DND-41 (cell line): ENCODE data around the gene FGF18.
A peak's percentile ranks its signal among the peaks of the same experiment; 100 is the strongest.
"Not testable (repeated sequence)": the region's sequence is repeated elsewhere in the genome, so short reads cannot be mapped to it uniquely, and the experiment has no call there.

Experiments used
- ATAC-seq: fragments of 200-7000 bp; cut with Tn5 transposase; 3 replicates; pipeline ENCODE4 v1.9.1; 2021; ENCODE audit warnings: low read depth; ENCODE audit not compliant: insufficient read depth
- DNase-seq: peaks from one replicate; pipeline ENCODE4 v3.0.0-alpha.2; 2020
- H2AFZ ChIP-seq: 2 replicates; pipeline ENCODE4 v1.6.0; 2012; ENCODE audit warnings: low read depth, low read length
- H3K27ac ChIP-seq: 2 replicates; pipeline ENCODE4 v1.5.1; 2012; ENCODE audit warnings: low read length, inconsistent platforms
- H3K27me3 ChIP-seq: fragments of 200-600 bp; sonication (generic); 2 replicates; pipeline ENCODE4 v1.6.0; 2012; ENCODE audit warnings: low read length, mild to moderate bottlenecking, inconsistent platforms; ENCODE audit not compliant: insufficient read depth, poor library complexity
- H3K36me3 ChIP-seq: 2 replicates; pipeline ENCODE4 v1.5.1; 2012; ENCODE audit warnings: low read length, inconsistent platforms; ENCODE audit not compliant: insufficient read depth
- H3K4me1 ChIP-seq: 2 replicates; pipeline ENCODE4 v1.5.1; 2012; ENCODE audit warnings: mild to moderate bottlenecking, low read length; ENCODE audit not compliant: insufficient read depth
- H3K4me2 ChIP-seq: 2 replicates; pipeline ENCODE4 v1.6.0; 2012; ENCODE audit warnings: mild to moderate bottlenecking, moderate library complexity, low read length, inconsistent platforms; ENCODE audit not compliant: insufficient read depth
- H3K4me3 ChIP-seq, 2 experiments: fragments of 200-600 bp in 1 of 2; shearing (Covaris generic) in 1 of 2; 2 replicates each; pipeline ENCODE4 v1.5.1; 2012 to 2016; ENCODE audit warnings: inconsistent platforms in 2 of 2, low read length in 2 of 2, mild to moderate bottlenecking in 2 of 2, low read depth in 1 of 2, moderate library complexity in 1 of 2
- H3K79me2 ChIP-seq: 2 replicates; pipeline ENCODE4 v1.6.0; 2012; ENCODE audit warnings: low read length, inconsistent platforms; ENCODE audit not compliant: insufficient read depth
- H3K9ac ChIP-seq: 2 replicates; pipeline ENCODE4 v1.6.0; 2012; ENCODE audit warnings: low read depth, mild to moderate bottlenecking, inconsistent platforms, low read length, moderate library complexity
- H3K9me3 ChIP-seq: 2 replicates; pipeline ENCODE4 v1.5.1; 2012; ENCODE audit warnings: low read length, moderate library complexity, mild to moderate bottlenecking, inconsistent platforms; ENCODE audit not compliant: insufficient read depth, severe bottlenecking
- H4K20me1 ChIP-seq: 2 replicates; pipeline ENCODE4 v1.6.0; 2012; ENCODE audit warnings: low read length; ENCODE audit not compliant: insufficient read depth
- EZH2 ChIP-seq: IDR thresholded peaks from 3 replicates; pipeline ENCODE4 v1.6.1; 2012; ENCODE audit warnings: borderline replicate concordance, low read depth, mild to moderate bottlenecking, moderate library complexity, low read length, inconsistent platforms; ENCODE audit not compliant: severe bottlenecking
- TF ChIP-seq, protein P1 (sequence below): IDR thresholded peaks from 2 replicates; pipeline ENCODE4 v1.5.1; 2012; ENCODE audit warnings: borderline replicate concordance, low read length, moderate library complexity, mild to moderate bottlenecking; ENCODE audit not compliant: poor library complexity, severe bottlenecking; ENCODE audit errors: extremely low read depth

FGF18 gene, protein sequence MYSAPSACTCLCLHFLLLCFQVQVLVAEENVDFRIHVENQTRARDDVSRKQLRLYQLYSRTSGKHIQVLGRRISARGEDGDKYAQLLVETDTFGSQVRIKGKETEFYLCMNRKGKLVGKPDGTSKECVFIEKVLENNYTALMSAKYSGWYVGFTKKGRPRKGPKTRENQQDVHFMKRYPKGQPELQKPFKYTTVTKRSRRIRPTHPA

DNA sequence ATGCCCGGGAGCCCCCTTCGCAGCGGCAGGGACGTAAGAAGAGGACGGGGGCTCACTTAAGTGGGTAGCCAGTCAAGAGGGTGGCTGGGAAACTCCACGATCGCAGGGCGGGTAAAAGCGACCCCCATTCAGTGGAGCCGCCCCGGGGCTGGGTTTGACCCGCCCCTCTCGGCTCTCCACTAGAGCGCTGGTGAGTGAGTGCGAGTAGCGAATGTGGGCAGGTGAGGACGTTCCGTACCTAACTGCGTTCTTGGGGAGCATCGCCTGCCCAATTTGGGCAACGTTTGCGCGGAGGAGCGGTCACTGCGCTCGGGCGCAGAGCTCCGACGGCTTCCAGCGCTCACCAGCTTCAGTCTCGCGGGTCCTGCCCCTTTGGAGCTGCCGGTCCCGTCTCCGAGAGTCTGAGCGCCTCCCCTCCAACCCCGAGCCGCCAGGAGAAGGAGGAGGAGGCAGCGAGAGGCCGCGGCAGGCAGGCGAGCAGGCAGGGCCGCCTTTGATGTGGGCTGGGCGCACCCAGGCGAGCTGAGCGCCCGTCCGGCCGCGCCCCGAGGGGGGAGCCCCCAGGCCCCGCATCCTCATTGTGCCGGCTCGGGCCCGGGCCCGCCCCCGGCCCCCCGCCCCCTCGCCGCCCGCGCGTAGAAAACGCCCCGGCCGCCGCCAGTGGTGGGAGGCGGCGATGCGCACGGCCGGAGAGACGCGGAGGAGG is at the start of gene FGF18:
Gene FGF18, plus strand, starts transcription at position 666 of the 706 bp plus-strand sequence. CDS start 553 bp downstream, outside the sequence.
- H3K4me1 ChIP-seq = peaks cover 13% of the 10 kb centered on the region
- no peak within 1 kb of the TSS for H2AFZ ChIP-seq
- H3K9ac ChIP-seq = no peak within 1 kb of the TSS
- peaks cover 5% of the 10 kb centered on the region; the same call in 1 of the 2 replicates for H3K36me3 ChIP-seq
- ATAC-seq (peak; percentile 73), DNase-seq (peak; percentile 74)
- H3K27ac ChIP-seq = no peak within 1 kb of the TSS
- H3K4me3 ChIP-seq = peak within 1 kb of the TSS in 1 of 2 experiments; percentile 43; a peak in 2 of 4 replicates
- TF ChIP-seq, protein P1, sequence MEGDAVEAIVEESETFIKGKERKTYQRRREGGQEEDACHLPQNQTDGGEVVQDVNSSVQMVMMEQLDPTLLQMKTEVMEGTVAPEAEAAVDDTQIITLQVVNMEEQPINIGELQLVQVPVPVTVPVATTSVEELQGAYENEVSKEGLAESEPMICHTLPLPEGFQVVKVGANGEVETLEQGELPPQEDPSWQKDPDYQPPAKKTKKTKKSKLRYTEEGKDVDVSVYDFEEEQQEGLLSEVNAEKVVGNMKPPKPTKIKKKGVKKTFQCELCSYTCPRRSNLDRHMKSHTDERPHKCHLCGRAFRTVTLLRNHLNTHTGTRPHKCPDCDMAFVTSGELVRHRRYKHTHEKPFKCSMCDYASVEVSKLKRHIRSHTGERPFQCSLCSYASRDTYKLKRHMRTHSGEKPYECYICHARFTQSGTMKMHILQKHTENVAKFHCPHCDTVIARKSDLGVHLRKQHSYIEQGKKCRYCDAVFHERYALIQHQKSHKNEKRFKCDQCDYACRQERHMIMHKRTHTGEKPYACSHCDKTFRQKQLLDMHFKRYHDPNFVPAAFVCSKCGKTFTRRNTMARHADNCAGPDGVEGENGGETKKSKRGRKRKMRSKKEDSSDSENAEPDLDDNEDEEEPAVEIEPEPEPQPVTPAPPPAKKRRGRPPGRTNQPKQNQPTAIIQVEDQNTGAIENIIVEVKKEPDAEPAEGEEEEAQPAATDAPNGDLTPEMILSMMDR = no peak
- no peak for TF ChIP-seq EZH2
- H4K20me1 ChIP-seq = peaks cover 35% of the 10 kb centered on the region
- no peaks in the 10 kb centered on the region for H3K27me3 ChIP-seq
- no peaks in the 10 kb centered on the region for H3K9me3 ChIP-seq
- no peaks in the 10 kb centered on the region for H3K79me2 ChIP-seq
- H3K4me2 ChIP-seq = peak within 1 kb of the TSS; percentile 65

DNA sequence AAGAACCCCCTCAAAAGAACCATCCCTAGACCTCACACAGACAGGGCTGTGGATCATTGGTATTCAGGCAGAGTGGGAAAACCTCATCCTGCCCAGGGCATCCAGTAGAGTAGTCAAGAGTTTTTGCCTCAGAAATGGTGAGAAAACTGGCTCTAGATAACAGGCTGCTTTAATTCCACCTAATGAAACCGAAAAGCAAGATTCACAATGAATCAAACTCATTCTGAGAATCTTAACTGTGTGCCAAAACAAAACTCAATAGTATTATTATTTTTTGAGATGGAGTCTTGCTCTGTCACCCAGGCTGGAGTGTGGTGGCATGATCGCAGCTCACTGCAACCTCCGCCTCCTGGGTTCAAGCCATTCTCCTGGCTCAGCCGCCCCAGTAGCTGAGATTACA is 49.5 kb upstream of the FGF18 start:
- H3K4me3 ChIP-seq = no peak overlapping the region
- H3K9me3 ChIP-seq = no peaks in the 10 kb centered on the region
- ATAC-seq = no peak
- H3K9ac ChIP-seq = no peak overlapping the region
- H2AFZ ChIP-seq = no peak overlapping the region
- DNase-seq = no peak
- TF ChIP-seq, protein P1 = no peak
- no peak for TF ChIP-seq EZH2
- no peaks in the 10 kb centered on the region for H3K27me3 ChIP-seq
- H3K79me2 ChIP-seq = no peaks in the 10 kb centered on the region
- H4K20me1 ChIP-seq = no peaks in the 10 kb centered on the region
- no peak overlapping the region for H3K27ac ChIP-seq
- H3K4me1 ChIP-seq = no peaks in the 10 kb centered on the region
- no peaks in the 10 kb centered on the region for H3K36me3 ChIP-seq
- H3K4me2 ChIP-seq = no peak overlapping the region

DNA sequence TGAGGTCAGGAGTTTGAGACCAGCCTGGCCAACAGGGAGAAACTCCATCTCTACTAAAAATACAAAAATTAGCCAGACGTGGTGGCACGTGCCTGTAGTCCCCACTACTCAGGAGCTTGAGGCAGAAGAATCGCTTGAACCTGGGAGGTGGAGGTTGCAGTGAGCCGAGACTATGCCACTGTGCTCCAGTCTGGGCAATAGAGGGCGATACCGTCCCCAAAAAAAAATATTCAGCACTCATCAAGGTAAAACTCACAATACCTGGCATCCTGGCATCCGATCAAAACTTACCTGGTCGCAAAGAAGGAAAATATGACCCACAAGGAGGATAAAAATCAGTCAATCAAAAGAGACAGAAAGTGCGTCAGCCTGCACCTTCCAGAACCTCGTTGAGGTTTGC is 48.6 kb upstream of the FGF18 start:
- DNase-seq, H3K79me2 ChIP-seq, H3K36me3 ChIP-seq, H3K4me2 ChIP-seq, ATAC-seq, H4K20me1 ChIP-seq, H3K27ac ChIP-seq, H3K4me3 ChIP-seq, H3K27me3 ChIP-seq, H3K9ac ChIP-seq, H2AFZ ChIP-seq, H3K4me1 ChIP-seq, H3K9me3 ChIP-seq: not testable (repeated sequence)
- TF ChIP-seq, protein P1 = peak; percentile 45
